KMS-11 (cell line): ENCODE data around the gene PFKM.

Source experiments
- H2AFZ ChIP-seq: fragments of 200-600 bp; sonication (generic); 2 replicates; pipeline ENCODE4 v1.6.1; 2016; ENCODE audit warnings: antibody characterized with exemption, mixed run types, low read depth
- H3K27ac ChIP-seq: fragments of 200-600 bp; sonication (generic); 2 replicates; pipeline ENCODE4 v1.6.1; 2016; ENCODE audit warnings: mild to moderate bottlenecking, mixed run types
- H3K27me3 ChIP-seq: fragments of 200-600 bp; sonication (generic); 2 replicates; pipeline ENCODE4 v1.6.1; 2017; ENCODE audit warnings: mild to moderate bottlenecking, low read depth, mixed run types, moderate library complexity; ENCODE audit not compliant: insufficient read depth
- H3K36me3 ChIP-seq: fragments of 200-600 bp; sonication (generic); 2 replicates; pipeline ENCODE4 v1.6.1; 2017; ENCODE audit warnings: mild to moderate bottlenecking, mixed run types; ENCODE audit not compliant: insufficient read depth
- H3K4me1 ChIP-seq: fragments of 200-600 bp; sonication (generic); 2 replicates; pipeline ENCODE4 v1.6.1; 2016; ENCODE audit warnings: mild to moderate bottlenecking, low read depth, mixed run types; ENCODE audit not compliant: poor library complexity, severe bottlenecking
- H3K4me2 ChIP-seq: fragments of 200-600 bp; sonication (generic); 2 replicates; pipeline ENCODE4 v1.7.0; 2016; ENCODE audit warnings: mild to moderate bottlenecking, mixed run types
- H3K4me3 ChIP-seq: fragments of 200-600 bp; sonication (generic); IDR thresholded peaks from 2 replicates; pipeline ENCODE4 v1.6.1; 2017; ENCODE audit warnings: low read depth, low read length, mixed read lengths; ENCODE audit not compliant: insufficient read depth
- H3K79me2 ChIP-seq: fragments of 200-600 bp; sonication (generic); 2 replicates; pipeline ENCODE4 v1.6.1; 2016; ENCODE audit warnings: low read depth, mixed run types; ENCODE audit not compliant: insufficient read depth
- H3K9ac ChIP-seq: fragments of 200-600 bp; sonication (generic); 2 replicates; pipeline ENCODE4 v1.6.1; 2016; ENCODE audit warnings: mild to moderate bottlenecking, mixed run types
- H4K20me1 ChIP-seq: fragments of 200-600 bp; sonication (generic); 2 replicates; pipeline ENCODE4 v1.6.1; 2016; ENCODE audit warnings: mild to moderate bottlenecking, mixed run types; ENCODE audit not compliant: insufficient read depth
- TF ChIP-seq, protein P1 (sequence below): fragments of 200-600 bp; sonication (generic); conservative IDR thresholded peaks from 2 replicates; pipeline ENCODE4 v1.6.1; 2017; ENCODE audit warnings: low read depth, mild to moderate bottlenecking, antibody characterized with exemption, low read length, moderate library complexity, mixed read lengths

The PFKM gene

DNA sequence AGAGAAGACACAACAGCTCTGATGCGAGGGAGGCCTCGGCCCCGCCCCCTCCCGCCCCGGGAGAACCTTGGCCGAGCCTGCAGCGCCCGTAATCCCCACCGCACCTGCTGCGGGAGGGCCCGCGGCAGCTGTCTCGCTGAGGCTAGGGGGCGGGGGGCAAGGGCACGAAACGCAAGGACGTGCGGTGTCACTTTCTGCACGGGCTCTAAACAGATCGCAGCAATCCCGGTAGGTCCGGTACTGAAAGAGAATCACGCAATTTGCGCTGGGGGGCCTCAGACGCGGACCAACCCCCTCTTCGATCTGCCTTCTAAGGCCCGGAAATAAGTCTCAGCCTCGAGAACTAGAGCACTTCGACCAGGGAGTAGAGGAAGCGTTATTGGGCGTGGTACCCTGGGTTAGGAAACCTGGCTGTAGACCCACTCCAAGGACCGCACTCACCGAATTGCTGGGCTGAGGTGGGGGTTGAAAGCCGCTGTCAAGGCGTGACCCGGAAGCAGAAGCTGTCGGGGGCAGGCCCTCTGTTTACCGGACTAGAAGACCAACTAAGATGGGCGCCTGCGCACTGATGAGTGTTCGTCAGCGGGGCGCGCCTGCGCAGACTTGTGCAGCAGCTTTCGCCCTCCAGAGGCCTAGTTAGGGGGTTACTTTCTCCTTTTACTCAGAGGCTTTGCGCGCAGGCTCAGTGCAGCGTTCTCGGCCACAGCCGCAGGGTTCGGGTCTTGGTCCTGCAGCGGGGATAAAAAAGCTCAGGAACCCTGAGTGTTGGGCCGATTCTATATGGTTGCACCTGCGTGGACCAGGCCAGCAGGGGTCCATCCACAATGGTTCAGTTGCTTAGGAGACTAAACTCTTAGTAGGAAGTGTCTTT is 38.1 kb downstream of the PFKM start, which contains the start of gene ASB8:
Gene ASB8, minus strand, starts transcription at position 498 of the 871 bp plus-strand sequence. CDS start 4,019 bp downstream, outside the sequence.
- Histone ChIP-seq H3K9ac (peak within 1 kb of the TSS; percentile 55; the same call in 1 of the 2 replicates), H3K27me3 (no peaks in the 10 kb centered on the region), H3K36me3 (0 out of 2 replicates have a peak, but pooled peaks cover 4% of the 10 kb centered on the region), H3K4me3 (no peak within 1 kb of the TSS), H4K20me1 (no peaks in the 10 kb centered on the region), H3K27ac (peak within 1 kb of the TSS; percentile 48), H3K4me1 (peaks cover 49% of the 10 kb centered on the region), H2AFZ (peak within 1 kb of the TSS; percentile 82), H3K4me2 (peak within 1 kb of the TSS; percentile 85), H3K79me2 (peaks cover 38% of the 10 kb centered on the region)
- TF ChIP-seq, protein P1, sequence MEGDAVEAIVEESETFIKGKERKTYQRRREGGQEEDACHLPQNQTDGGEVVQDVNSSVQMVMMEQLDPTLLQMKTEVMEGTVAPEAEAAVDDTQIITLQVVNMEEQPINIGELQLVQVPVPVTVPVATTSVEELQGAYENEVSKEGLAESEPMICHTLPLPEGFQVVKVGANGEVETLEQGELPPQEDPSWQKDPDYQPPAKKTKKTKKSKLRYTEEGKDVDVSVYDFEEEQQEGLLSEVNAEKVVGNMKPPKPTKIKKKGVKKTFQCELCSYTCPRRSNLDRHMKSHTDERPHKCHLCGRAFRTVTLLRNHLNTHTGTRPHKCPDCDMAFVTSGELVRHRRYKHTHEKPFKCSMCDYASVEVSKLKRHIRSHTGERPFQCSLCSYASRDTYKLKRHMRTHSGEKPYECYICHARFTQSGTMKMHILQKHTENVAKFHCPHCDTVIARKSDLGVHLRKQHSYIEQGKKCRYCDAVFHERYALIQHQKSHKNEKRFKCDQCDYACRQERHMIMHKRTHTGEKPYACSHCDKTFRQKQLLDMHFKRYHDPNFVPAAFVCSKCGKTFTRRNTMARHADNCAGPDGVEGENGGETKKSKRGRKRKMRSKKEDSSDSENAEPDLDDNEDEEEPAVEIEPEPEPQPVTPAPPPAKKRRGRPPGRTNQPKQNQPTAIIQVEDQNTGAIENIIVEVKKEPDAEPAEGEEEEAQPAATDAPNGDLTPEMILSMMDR, result peak; percentile 42

GRCh38 chr12:48157889-48158370 is 38.8 kb downstream of the PFKM start:
- H3K27me3 ChIP-seq, result no peaks in the 10 kb centered on the region
- TF ChIP-seq, protein P1, result no peak
- peaks cover 42% of the 10 kb centered on the region for H3K4me1 ChIP-seq
- H2AFZ ChIP-seq, result peak overlapping the region; percentile 82
- H3K9ac ChIP-seq, result no peak overlapping the region; the same call in 1 of the 2 replicates
- H3K4me2 ChIP-seq, result peak overlapping the region; percentile 73
- no peaks in the 10 kb centered on the region for H4K20me1 ChIP-seq
- H3K4me3 ChIP-seq, result no peak overlapping the region
- 0 out of 2 replicates have a peak, but pooled peaks cover 4% of the 10 kb centered on the region for H3K36me3 ChIP-seq
- H3K27ac ChIP-seq, result peak overlapping the region; percentile 48
- peaks cover 38% of the 10 kb centered on the region for H3K79me2 ChIP-seq

DNA sequence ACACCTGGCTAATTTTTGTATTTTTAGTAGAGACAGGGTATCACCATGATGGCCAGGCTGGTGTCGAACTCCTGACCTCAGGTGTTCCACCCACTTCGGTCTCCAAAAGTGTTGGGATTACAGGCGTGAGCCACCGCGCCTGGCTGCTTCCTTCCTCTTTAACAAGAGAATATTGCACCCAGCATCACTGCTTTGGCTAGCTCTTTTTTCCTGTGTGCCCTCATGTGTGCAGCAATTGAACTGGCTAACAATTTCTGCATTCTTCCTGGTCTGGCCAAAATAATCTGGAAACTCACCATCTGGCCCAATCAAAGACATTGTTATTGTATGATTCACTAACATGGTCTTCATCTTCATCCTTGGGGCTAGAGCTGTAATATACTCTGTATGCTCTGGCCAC is 40.9 kb downstream of the PFKM start:
- H3K79me2 ChIP-seq, result peaks cover 18% of the 10 kb centered on the region
- no peaks in the 10 kb centered on the region for H3K36me3 ChIP-seq
- no peak overlapping the region for H3K27ac ChIP-seq
- peaks cover 21% of the 10 kb centered on the region for H3K4me1 ChIP-seq
- H3K9ac ChIP-seq, result no peak overlapping the region
- TF ChIP-seq, protein P1, result no peak
- H4K20me1 ChIP-seq, result no peaks in the 10 kb centered on the region
- no peak overlapping the region for H3K4me2 ChIP-seq
- no peak overlapping the region for H3K4me3 ChIP-seq
- H3K27me3 ChIP-seq, result no peaks in the 10 kb centered on the region
- H2AFZ ChIP-seq, result no peak overlapping the region

DNA sequence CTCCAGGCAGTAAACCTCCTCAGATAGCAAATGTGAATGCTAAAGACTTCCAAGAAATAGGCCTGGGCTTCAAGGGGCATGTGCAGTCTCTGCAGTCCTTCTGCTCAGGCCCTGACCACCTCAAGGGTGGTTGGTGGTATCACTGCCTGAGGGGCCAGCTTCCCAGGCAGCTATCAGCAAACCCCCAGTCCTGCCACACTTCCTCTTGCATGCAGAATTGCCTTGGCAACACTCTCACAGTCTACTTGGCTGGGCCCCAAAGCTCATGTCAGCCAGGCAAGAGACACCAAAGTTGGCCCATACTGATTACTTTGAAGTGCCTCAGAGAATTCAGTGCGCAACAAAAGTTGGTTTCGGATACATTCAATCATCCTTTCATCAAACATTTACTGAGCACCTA is 41.6 kb downstream of the PFKM start:
- Histone ChIP-seq H3K4me1 (peaks cover 16% of the 10 kb centered on the region), H3K36me3 (no peaks in the 10 kb centered on the region), H3K27me3 (no peaks in the 10 kb centered on the region), H3K27ac (no peak overlapping the region), H3K9ac (no peak overlapping the region), H2AFZ (no peak overlapping the region), H3K4me2 (no peak overlapping the region), H3K79me2 (peaks cover 13% of the 10 kb centered on the region; the same call in 1 of the 2 replicates), H4K20me1 (no peaks in the 10 kb centered on the region), H3K4me3 (no peak overlapping the region)
- TF ChIP-seq, protein P1, result no peak
